ENCODE measurements around the gene CRYGN. TPM values are rescaled to one million over a fixed set of nuclear protein-coding genes. Genes with fewer than 3 reads are reported as not detected.

Gene CRYGN
- total and polyA plus RNA-seq, 9 of the 15 experiments (the other 6 are each of a cell fraction or from before 2014, with no cell fraction given) = not detected

DNA sequence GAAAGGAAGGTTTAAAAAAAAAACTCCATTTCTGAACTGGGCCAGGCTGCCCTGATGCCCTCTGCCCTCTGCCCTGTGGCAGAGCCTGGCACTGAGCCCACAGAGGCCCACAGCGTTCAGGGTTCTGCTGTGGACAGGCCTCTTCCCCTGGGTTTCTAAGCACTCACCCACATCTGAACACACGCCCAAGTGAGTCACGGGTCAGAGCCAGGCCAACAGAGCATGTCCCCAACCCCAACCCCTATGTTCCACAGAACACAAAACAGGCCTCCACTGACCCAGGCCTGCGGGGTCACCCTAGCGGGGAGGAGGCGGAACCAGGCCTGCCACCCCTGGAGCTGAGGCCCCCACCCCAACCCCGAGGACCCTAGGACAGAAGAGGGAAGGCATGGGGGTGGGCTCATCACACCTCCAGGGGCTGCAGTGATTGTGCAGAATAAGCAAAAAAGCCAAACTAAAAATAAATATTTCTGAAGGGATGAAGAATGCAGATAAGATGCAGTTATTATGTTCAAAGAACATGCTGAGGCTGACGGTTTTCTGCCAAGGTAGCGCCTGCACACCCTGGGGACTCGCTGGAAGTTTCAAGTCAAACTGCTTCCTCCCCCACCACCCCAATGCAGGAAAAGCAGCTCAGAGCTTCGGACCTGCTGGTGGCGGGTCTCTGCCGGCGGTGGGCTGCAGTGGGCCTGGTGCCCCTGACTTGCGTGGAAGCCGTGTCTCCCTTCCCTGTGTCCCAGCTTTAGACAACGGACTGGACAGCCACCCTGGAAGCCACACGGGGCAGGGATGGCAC lies 35.5 kb downstream of the CRYGN start:
- DNase-seq (ENCODE audit: extremely low read depth in 1 of 4, low spot score in 3 of 4) (peak; percentile 85 to 91 (median 89)), ATAC-seq (peak; percentile 89), FAIRE-seq (peak; percentile 88)
- H3K79me2 ChIP-seq (ENCODE audit: control insufficient read depth, insufficient read depth, low read length) = no peaks in the 10 kb centered on the region
- no peak overlapping the region for H3K4me3 ChIP-seq
- no peaks in the 10 kb centered on the region for H3K27me3 ChIP-seq (ENCODE audit: control insufficient read depth in 2 of 2, insufficient read depth in 2 of 2, low read length in 2 of 2)
- H4K20me1 ChIP-seq (replicated peaks; ENCODE audit: control insufficient read depth, insufficient read depth, low read length) = no peaks in the 10 kb centered on the region
- H3K9ac ChIP-seq (ENCODE audit: insufficient read depth in 1 of 2, low read depth in 2 of 2, low read length in 2 of 2) = peak overlapping the region; percentile 42 to 88
- peak overlapping the region; percentile 86 for H2AFZ ChIP-seq (ENCODE audit: low read depth, low read length)
- peaks cover 27 to 47% of the 10 kb centered on the region in 2 experiments for H3K4me1 ChIP-seq (replicated peaks in 1 of 2; ENCODE audit: control insufficient read depth in 2 of 2, insufficient read depth in 2 of 2, low read length in 2 of 2)
- H3K36me3 ChIP-seq (ENCODE audit: control insufficient read depth, insufficient read depth, low read length) = no peaks in the 10 kb centered on the region
- peak overlapping the region; percentile 20 for H3K4me2 ChIP-seq (ENCODE audit: insufficient read depth, low read length)
- WGBS (ENCODE audit: insufficient coverage, low coverage, missing lambda C conversion rate) = 15% methylated on average over 18 of the region's 18 CpGs
- in situ Hi-C loops (cut with MboI) = no loop called here
- POLR2A ChIA-PET = interaction anchor here (0.6 to 0.9 kb wide), 2 partner anchors 9 to 96 kb away, joined by 3 to 5 read pairs; no protein-coding TSS in a partner anchor
- intact Hi-C loops (cut with micrococcal nuclease) = no loop called here
- H3K27ac ChIP-seq (ENCODE audit: extremely low read depth, low read depth, low read length) = peak overlapping the region; percentile 83
- no peaks in the 10 kb centered on the region; the same call in 1 of the 2 replicates for H3K9me3 ChIP-seq (replicated peaks; ENCODE audit: control insufficient read depth, insufficient read depth, low read depth, low read length)
- no TSS peak for BruUV-seq (replicated peaks)
- no peaks in the 10 kb centered on the region for H3K9me1 ChIP-seq (ENCODE audit: control insufficient read depth, insufficient read depth, low read length)
- CTCF ChIA-PET (ENCODE audit: low intra/inter-chr PET ratio) = interaction anchor here (0.6 kb wide), 1 partner anchor 173 kb away, joined by 3 read pairs; no protein-coding TSS in a partner anchor
- TF ChIP-seq GTF2F1 (IDR thresholded peaks at IDR 0.05; ENCODE audit: low read depth, low read length) (0 out of 2 replicates have a peak, but pooled peaks have one; percentile 43), CAMTA2 (CRISPR knock-in tag; conservative IDR thresholded peaks at IDR 0.05) (0 out of 2 replicates have a peak, but pooled peaks have one; percentile 25), EGR1 (conservative IDR thresholded peaks at IDR 0.05) (peak; percentile 40), RBBP5 (IDR thresholded peaks at IDR 0.05; ENCODE audit: borderline replicate concordance, insufficient read depth, low read length, poor library complexity, severe bottlenecking) (no peak), MAFF (IDR thresholded peaks at IDR 0.05; ENCODE audit: low read length) (peak; percentile 80), MTA1 (IDR thresholded peaks at IDR 0.05; ENCODE audit: borderline replicate concordance) (no peak), HSF4 (CRISPR knock-in tag; IDR thresholded peaks at IDR 0.05; ENCODE audit: borderline replicate concordance) (no peak), GATAD2A (IDR thresholded peaks at IDR 0.05) (peak; percentile 54; the same call in 1 of the 2 replicates), SOX6 (IDR thresholded peaks at IDR 0.05) (no peak), HCFC1 (IDR thresholded peaks at IDR 0.05; ENCODE audit: low read depth, low read length) (0 out of 2 replicates have a peak, but pooled peaks have one; percentile 22)
- TF ChIP-seq, protein P1, sequence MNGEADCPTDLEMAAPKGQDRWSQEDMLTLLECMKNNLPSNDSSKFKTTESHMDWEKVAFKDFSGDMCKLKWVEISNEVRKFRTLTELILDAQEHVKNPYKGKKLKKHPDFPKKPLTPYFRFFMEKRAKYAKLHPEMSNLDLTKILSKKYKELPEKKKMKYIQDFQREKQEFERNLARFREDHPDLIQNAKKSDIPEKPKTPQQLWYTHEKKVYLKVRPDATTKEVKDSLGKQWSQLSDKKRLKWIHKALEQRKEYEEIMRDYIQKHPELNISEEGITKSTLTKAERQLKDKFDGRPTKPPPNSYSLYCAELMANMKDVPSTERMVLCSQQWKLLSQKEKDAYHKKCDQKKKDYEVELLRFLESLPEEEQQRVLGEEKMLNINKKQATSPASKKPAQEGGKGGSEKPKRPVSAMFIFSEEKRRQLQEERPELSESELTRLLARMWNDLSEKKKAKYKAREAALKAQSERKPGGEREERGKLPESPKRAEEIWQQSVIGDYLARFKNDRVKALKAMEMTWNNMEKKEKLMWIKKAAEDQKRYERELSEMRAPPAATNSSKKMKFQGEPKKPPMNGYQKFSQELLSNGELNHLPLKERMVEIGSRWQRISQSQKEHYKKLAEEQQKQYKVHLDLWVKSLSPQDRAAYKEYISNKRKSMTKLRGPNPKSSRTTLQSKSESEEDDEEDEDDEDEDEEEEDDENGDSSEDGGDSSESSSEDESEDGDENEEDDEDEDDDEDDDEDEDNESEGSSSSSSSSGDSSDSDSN (IDR thresholded peaks at IDR 0.05; ENCODE audit: borderline replicate concordance in 1 of 2, low read depth in 2 of 2, low read length in 2 of 2) = no peak
- TF ChIP-seq, protein P2, sequence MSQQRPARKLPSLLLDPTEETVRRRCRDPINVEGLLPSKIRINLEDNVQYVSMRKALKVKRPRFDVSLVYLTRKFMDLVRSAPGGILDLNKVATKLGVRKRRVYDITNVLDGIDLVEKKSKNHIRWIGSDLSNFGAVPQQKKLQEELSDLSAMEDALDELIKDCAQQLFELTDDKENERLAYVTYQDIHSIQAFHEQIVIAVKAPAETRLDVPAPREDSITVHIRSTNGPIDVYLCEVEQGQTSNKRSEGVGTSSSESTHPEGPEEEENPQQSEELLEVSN (IDR thresholded peaks at IDR 0.05; ENCODE audit: borderline replicate concordance in 1 of 2, extremely low read depth in 1 of 2, insufficient read depth in 1 of 2, insufficient read length in 1 of 2, low read depth in 1 of 2, low read length in 1 of 2, poor library complexity in 1 of 2, severe bottlenecking in 1 of 2) = peak in 1 of 2 experiments; percentile 31
- TF ChIP-seq, protein P3, sequence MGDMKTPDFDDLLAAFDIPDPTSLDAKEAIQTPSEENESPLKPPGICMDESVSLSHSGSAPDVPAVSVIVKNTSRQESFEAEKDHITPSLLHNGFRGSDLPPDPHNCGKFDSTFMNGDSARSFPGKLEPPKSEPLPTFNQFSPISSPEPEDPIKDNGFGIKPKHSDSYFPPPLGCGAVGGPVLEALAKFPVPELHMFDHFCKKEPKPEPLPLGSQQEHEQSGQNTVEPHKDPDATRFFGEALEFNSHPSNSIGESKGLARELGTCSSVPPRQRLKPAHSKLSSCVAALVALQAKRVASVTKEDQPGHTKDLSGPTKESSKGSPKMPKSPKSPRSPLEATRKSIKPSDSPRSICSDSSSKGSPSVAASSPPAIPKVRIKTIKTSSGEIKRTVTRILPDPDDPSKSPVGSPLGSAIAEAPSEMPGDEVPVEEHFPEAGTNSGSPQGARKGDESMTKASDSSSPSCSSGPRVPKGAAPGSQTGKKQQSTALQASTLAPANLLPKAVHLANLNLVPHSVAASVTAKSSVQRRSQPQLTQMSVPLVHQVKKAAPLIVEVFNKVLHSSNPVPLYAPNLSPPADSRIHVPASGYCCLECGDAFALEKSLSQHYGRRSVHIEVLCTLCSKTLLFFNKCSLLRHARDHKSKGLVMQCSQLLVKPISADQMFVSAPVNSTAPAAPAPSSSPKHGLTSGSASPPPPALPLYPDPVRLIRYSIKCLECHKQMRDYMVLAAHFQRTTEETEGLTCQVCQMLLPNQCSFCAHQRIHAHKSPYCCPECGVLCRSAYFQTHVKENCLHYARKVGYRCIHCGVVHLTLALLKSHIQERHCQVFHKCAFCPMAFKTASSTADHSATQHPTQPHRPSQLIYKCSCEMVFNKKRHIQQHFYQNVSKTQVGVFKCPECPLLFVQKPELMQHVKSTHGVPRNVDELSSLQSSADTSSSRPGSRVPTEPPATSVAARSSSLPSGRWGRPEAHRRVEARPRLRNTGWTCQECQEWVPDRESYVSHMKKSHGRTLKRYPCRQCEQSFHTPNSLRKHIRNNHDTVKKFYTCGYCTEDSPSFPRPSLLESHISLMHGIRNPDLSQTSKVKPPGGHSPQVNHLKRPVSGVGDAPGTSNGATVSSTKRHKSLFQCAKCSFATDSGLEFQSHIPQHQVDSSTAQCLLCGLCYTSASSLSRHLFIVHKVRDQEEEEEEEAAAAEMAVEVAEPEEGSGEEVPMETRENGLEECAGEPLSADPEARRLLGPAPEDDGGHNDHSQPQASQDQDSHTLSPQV (IDR thresholded peaks at IDR 0.05) = peak; percentile 34
